ENCODE data around the gene LDLRAD4. TPM values are rescaled to one million over a fixed set of nuclear protein-coding genes. Genes with fewer than 3 reads are reported as not detected.

LDLRAD4 gene
- total RNA-seq, 1 donor, result under 0.01 TPM

DNA sequence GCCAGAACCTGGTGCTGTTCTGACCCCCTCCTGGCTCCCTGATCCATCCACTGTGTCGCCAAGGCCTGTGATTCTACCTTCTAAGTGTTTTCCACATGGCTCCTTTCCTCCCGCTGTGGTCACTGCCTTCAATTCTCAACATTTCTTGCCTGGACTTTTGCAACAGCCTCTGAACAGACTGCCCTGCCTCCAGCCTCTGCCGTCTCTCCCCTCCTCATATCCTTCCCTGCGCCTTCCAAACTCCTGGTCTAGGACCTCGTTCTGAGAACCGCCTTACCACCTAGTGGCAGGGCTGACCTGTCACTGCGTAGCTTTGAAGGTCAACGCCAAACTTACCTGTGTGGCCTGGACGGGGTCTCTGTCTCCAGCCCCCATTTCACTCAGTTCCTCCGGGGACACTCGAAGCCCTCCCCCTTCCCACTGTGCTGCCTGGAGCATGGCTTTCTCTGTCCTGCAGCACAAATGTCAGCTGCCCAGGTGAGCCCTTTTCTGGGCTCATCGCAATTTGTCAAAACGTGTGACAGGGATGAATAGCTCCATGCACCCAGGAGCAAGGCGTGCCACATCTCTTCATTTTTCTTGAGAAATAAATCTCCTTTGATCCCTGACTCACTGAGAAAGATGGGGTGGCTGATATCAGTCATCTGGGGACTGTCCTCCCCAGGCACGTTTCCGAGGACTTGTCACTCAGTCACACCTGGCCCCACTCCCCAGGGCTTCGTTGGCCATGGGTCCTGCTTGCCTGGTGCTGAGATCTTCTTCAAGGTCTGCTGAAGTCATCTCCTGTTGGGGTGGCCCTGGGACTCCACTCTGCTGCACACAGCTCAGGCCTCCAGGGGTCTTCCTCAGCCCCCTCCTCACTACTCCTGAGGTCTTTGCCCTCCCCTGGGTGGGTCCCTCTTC is 46.7 kb downstream of the LDLRAD4 start:
- peaks cover 5% of the 10 kb centered on the region for H3K27me3 ChIP-seq (ENCODE audit: insufficient read depth, low read length)
- no peaks in the 10 kb centered on the region for H3K36me3 ChIP-seq (ENCODE audit: insufficient read depth, low read length)
- H4K20me1 ChIP-seq (ENCODE audit: insufficient read depth, low read length), result no peaks in the 10 kb centered on the region
- no peak overlapping the region for H3K4me2 ChIP-seq (ENCODE audit: insufficient read depth, low read length)
- no peak overlapping the region for H2AFZ ChIP-seq (ENCODE audit: low read length)
- H3K9me3 ChIP-seq (ENCODE audit: low read depth, low read length), result no peaks in the 10 kb centered on the region
- no peaks in the 10 kb centered on the region for H3K79me2 ChIP-seq (ENCODE audit: insufficient read depth, low read length)
- TF ChIP-seq, protein P1, sequence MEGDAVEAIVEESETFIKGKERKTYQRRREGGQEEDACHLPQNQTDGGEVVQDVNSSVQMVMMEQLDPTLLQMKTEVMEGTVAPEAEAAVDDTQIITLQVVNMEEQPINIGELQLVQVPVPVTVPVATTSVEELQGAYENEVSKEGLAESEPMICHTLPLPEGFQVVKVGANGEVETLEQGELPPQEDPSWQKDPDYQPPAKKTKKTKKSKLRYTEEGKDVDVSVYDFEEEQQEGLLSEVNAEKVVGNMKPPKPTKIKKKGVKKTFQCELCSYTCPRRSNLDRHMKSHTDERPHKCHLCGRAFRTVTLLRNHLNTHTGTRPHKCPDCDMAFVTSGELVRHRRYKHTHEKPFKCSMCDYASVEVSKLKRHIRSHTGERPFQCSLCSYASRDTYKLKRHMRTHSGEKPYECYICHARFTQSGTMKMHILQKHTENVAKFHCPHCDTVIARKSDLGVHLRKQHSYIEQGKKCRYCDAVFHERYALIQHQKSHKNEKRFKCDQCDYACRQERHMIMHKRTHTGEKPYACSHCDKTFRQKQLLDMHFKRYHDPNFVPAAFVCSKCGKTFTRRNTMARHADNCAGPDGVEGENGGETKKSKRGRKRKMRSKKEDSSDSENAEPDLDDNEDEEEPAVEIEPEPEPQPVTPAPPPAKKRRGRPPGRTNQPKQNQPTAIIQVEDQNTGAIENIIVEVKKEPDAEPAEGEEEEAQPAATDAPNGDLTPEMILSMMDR (IDR thresholded peaks at IDR 0.05; ENCODE audit: extremely low read depth, low read depth, low read length), result no peak
- no peaks in the 10 kb centered on the region for H3K4me1 ChIP-seq (ENCODE audit: insufficient read depth, low read length)
- no peak for DNase-seq (ENCODE audit: insufficient read length, low spot score, missing footprints)
- H3K27ac ChIP-seq (ENCODE audit: low read depth, low read length), result no peak overlapping the region
- H3K4me3 ChIP-seq (ENCODE audit: insufficient read depth, low read length), result no peak overlapping the region

DNA sequence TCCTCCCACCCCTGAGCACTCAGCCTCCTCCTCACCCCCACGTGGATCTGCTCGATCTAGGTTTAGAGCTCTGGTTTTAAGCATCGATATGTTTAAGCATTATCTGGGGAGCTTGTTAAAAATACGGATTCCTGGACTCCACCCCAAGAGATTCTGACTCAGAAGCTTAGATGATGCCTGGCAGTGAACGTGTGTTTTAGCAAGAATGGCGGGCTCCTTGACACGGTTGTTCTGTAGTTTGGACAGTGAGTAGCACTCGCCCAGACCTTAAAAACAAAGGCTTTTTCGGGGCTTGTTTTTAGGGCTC is 47.3 kb downstream of the LDLRAD4 start:
- H4K20me1 ChIP-seq (ENCODE audit: insufficient read depth, low read length), result no peaks in the 10 kb centered on the region
- TF ChIP-seq, protein P1 (IDR thresholded peaks at IDR 0.05; ENCODE audit: extremely low read depth, low read depth, low read length), result no peak
- DNase-seq (ENCODE audit: insufficient read length, low spot score, missing footprints), result no peak
- no peak overlapping the region for H2AFZ ChIP-seq (ENCODE audit: low read length)
- H3K9me3 ChIP-seq (ENCODE audit: low read depth, low read length), result no peaks in the 10 kb centered on the region
- H3K36me3 ChIP-seq (ENCODE audit: insufficient read depth, low read length), result no peaks in the 10 kb centered on the region
- no peak overlapping the region for H3K4me3 ChIP-seq (ENCODE audit: insufficient read depth, low read length)
- no peaks in the 10 kb centered on the region for H3K4me1 ChIP-seq (ENCODE audit: insufficient read depth, low read length)
- no peak overlapping the region for H3K27ac ChIP-seq (ENCODE audit: low read depth, low read length)
- no peaks in the 10 kb centered on the region for H3K79me2 ChIP-seq (ENCODE audit: insufficient read depth, low read length)
- H3K27me3 ChIP-seq (ENCODE audit: insufficient read depth, low read length), result peaks cover 5% of the 10 kb centered on the region
- no peak overlapping the region for H3K4me2 ChIP-seq (ENCODE audit: insufficient read depth, low read length)

DNA sequence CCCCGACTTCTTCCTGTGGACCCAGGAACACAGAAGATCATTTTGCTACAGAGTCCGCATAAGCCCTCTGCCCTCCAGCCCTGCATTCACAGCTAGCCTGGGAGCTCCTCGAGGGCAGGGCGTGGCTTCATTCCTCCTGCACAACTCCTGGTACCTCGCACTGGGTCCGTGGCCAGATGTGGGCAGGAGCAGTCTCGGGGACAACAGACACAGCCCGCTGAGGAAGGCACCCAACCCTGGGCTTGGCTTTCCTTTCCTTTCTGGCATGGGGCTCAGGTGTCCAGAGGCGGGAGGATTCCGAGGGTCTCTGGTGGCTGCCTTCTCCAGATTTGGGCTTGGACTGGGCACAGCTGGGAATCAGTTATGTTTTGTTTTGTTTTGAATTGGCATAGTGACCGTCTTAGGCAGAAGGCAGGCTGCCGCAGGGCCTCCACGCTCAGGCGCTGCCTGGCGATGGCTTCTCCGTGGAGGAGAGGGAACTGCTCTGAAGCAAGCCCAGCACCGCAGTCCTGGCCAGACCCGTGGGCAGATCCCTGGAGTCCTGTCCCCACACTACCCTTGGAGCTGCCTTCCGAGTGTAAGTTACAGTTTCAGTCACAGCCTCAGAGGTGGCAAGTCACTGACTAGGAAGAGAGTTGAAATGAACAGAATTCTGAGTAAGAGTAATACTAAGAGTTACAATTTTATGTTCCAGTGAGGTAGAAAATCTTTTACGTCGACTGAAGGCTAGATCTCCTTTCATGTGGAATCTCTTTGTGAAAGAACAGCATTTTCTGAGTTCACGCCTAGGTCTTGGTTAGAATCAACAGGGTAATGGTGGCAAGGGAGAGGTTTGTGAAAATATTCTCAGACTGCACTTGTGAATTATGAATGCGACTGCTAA is 47.9 kb downstream of the LDLRAD4 start:
- TF ChIP-seq, protein P1 (IDR thresholded peaks at IDR 0.05; ENCODE audit: extremely low read depth, low read depth, low read length), result no peak
- Histone ChIP-seq H3K9me3 (ENCODE audit: low read depth, low read length) (no peaks in the 10 kb centered on the region), H3K4me1 (ENCODE audit: insufficient read depth, low read length) (no peaks in the 10 kb centered on the region), H2AFZ (ENCODE audit: low read length) (peak overlapping the region; percentile 29), H3K27ac (ENCODE audit: low read depth, low read length) (no peak overlapping the region), H3K79me2 (ENCODE audit: insufficient read depth, low read length) (no peaks in the 10 kb centered on the region), H4K20me1 (ENCODE audit: insufficient read depth, low read length) (no peaks in the 10 kb centered on the region), H3K27me3 (ENCODE audit: insufficient read depth, low read length) (peaks cover 5% of the 10 kb centered on the region), H3K36me3 (ENCODE audit: insufficient read depth, low read length) (no peaks in the 10 kb centered on the region), H3K4me3 (ENCODE audit: insufficient read depth, low read length) (peak overlapping the region; percentile 19), H3K4me2 (ENCODE audit: insufficient read depth, low read length) (peak overlapping the region; percentile 43)
- no peak for DNase-seq (ENCODE audit: insufficient read length, low spot score, missing footprints)

DNA sequence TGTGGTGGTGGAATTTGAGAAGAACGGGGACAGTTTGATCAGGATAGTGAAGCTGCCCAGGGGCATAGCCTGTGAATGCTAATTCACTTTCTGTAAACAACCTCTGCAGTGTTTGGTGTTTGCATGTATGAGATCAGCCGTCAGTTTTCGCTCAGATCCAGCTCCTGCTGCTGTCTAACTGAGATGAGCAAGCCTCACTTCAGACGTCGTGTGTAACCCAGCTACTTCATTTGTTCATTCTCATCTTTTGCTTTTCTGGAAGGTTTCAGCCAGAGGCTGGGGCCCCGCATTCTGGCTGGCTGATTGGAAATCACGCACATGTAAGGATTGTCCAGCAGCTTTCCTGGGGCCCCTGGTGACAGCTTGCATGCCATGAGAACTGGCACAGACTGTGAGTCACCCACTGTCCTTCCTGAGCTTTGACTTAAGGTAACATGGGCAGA is 48.9 kb downstream of the LDLRAD4 start:
- Histone ChIP-seq H3K4me1 (ENCODE audit: insufficient read depth, low read length) (no peaks in the 10 kb centered on the region), H3K9me3 (ENCODE audit: low read depth, low read length) (no peaks in the 10 kb centered on the region), H3K4me3 (ENCODE audit: insufficient read depth, low read length) (no peak overlapping the region), H3K27ac (ENCODE audit: low read depth, low read length) (no peak overlapping the region), H3K79me2 (ENCODE audit: insufficient read depth, low read length) (no peaks in the 10 kb centered on the region), H3K36me3 (ENCODE audit: insufficient read depth, low read length) (no peaks in the 10 kb centered on the region), H4K20me1 (ENCODE audit: insufficient read depth, low read length) (no peaks in the 10 kb centered on the region), H2AFZ (ENCODE audit: low read length) (no peak overlapping the region), H3K4me2 (ENCODE audit: insufficient read depth, low read length) (no peak overlapping the region), H3K27me3 (ENCODE audit: insufficient read depth, low read length) (peaks cover 5% of the 10 kb centered on the region)
- TF ChIP-seq, protein P1 (IDR thresholded peaks at IDR 0.05; ENCODE audit: extremely low read depth, low read depth, low read length), result no peak
- DNase-seq (ENCODE audit: insufficient read length, low spot score, missing footprints), result no peak
